Stimulated activated naive B cell treated with anti-CD40 and anti-IgM and Interleukin-4, amounts not matched to agents 10 μg/mL and 1 μg/mL and 100 μg/mL, for 72 hours (primary cell): ENCODE measurements around the gene EXTL1.

Experiments
- ATAC-seq, 2 donors: fragments of 150-1000 bp; cut with Tn5 transposase; replicated peaks; 2 replicates each; pipeline ENCODE4 v1.10.0; 2021; ENCODE audit warnings: moderate library complexity in 1 of 2
- DNase-seq: peaks from one replicate; pipeline ENCODE4 v3.0.0; 2021
- H3K27ac Mint-ChIP-seq: one replicate; pipeline ENCODE4 v1.8.0; 2022; ENCODE audit warnings: mild to moderate bottlenecking, mixed read lengths
- H3K27me3 Mint-ChIP-seq, 2 donors: one replicate each; pipeline ENCODE4 v1.8.0; 2022; ENCODE audit warnings: mixed read lengths in 2 of 2
- H3K36me3 Mint-ChIP-seq, 2 donors: one replicate each; pipeline ENCODE4 v1.8.0; 2022; ENCODE audit warnings: mixed read lengths in 2 of 2, mild to moderate bottlenecking in 1 of 2
- H3K4me1 Mint-ChIP-seq, 2 donors: one replicate each; pipeline ENCODE4 v1.8.0; 2022; ENCODE audit warnings: mixed read lengths in 2 of 2, mild to moderate bottlenecking in 1 of 2
- H3K4me3 Mint-ChIP-seq, 2 donors: one replicate each; pipeline ENCODE4 v1.8.0; 2022; ENCODE audit warnings: mild to moderate bottlenecking in 2 of 2, mixed read lengths in 2 of 2, moderate library complexity in 1 of 2
- H3K9me3 Mint-ChIP-seq, 2 donors: one replicate each; pipeline ENCODE4 v1.8.0; 2022; ENCODE audit warnings: mixed read lengths in 2 of 2, mild to moderate bottlenecking in 1 of 2

EXTL1 gene

DNA sequence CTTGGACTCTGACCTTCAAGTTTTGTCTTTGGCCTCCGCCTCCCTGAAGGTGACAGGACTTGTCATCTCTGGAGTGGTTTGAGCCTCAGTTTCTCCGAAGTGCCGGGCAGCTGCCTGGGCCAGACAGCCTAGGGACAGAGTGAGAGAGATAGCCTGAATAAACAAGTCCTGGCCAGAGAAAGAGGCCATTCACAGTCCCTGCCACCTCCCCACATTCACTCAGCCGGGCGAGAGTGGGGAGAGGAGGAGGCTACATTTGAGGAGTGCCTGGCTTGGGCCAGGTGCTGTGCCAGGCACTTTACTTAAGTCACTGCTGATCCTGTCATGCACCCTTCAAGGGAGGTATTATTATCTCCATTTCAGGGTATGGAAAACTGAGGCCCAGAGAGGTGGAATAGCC, 3.5 kb downstream of the EXTL1 start:
- Mint-ChIP-seq H3K27ac (no peak overlapping the region), H3K9me3 (no peaks in the 10 kb centered on the region), H3K4me1 (peaks cover 4 to 5% of the 10 kb centered on the region in 2 donors), H3K36me3 (no peaks in the 10 kb centered on the region), H3K4me3 (no peak overlapping the region), H3K27me3 (peaks cover 3 to 19% of the 10 kb centered on the region in 2 donors)
- ATAC-seq = no peak
- DNase-seq = no peak

GRCh38 chr1:26025517-26025916, 3.9 kb downstream of the EXTL1 start:
- peaks cover 4 to 5% of the 10 kb centered on the region in 2 donors for H3K4me1 Mint-ChIP-seq
- no peaks in the 10 kb centered on the region for H3K9me3 Mint-ChIP-seq
- ATAC-seq (no peak), DNase-seq (no peak)
- no peaks in the 10 kb centered on the region for H3K36me3 Mint-ChIP-seq
- H3K27ac Mint-ChIP-seq = no peak overlapping the region
- H3K4me3 Mint-ChIP-seq = no peak overlapping the region
- H3K27me3 Mint-ChIP-seq = peaks cover 6 to 24% of the 10 kb centered on the region in 2 donors

DNA sequence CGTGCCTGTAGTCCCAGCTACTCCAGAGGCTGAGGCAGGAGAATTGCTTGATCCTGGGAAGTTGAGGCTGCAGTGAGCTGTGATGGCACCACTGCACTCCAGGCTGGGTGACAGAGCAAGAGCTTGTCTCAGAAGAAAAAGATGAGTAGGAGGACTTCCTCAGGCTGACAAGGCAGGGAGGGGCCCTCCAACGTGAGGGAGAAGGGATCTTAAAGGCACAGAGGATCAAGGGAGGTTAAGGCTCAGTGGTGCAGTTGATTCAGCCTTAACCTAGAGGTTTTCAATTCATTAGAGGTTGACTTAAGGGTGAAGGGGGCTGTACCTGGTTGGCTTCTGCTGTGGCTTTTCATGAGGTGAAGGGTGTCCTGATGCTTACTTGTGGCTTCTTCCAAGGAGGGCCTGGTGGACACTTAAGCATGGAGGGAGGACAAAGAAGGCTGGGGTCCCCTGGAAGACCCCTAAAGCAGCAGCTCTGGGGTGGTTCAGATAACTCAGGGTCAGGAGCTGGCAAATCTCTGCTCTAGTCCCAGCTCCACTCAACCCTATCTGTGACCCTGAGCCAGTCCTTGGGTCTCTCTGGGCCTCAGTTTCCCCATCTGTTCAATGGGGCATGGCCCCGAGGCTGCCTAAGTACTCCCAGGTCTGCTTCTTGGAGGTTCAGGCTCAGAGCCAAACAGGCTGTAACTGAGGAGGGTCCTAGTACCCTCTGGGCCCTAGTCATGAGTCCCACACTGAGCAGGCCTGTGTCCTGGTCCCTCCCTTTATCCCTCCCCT, 6.3 kb downstream of the EXTL1 start:
- H3K9me3 Mint-ChIP-seq = no peaks in the 10 kb centered on the region
- no peak overlapping the region for H3K4me3 Mint-ChIP-seq
- H3K27me3 Mint-ChIP-seq = peaks cover 17 to 35% of the 10 kb centered on the region in 2 donors
- peaks cover 4 to 5% of the 10 kb centered on the region in 2 donors for H3K4me1 Mint-ChIP-seq
- DNase-seq = no peak
- peak; percentile 57 to 75 for ATAC-seq
- H3K36me3 Mint-ChIP-seq = no peaks in the 10 kb centered on the region
- no peak overlapping the region for H3K27ac Mint-ChIP-seq

GRCh38 chr1:26028490-26028980, 7.0 kb downstream of the EXTL1 start:
- no peaks in the 10 kb centered on the region for H3K36me3 Mint-ChIP-seq
- H3K27me3 Mint-ChIP-seq = peaks cover 18 to 35% of the 10 kb centered on the region in 2 donors
- no peak for DNase-seq
- H3K27ac Mint-ChIP-seq = no peak overlapping the region
- H3K4me1 Mint-ChIP-seq = peaks cover 4 to 5% of the 10 kb centered on the region in 2 donors
- no peak overlapping the region for H3K4me3 Mint-ChIP-seq
- ATAC-seq = peak in 1 of 2 donors; percentile 6
- no peaks in the 10 kb centered on the region for H3K9me3 Mint-ChIP-seq

GRCh38 chr1:26029054-26029863, 7.7 kb downstream of the EXTL1 start:
- DNase-seq (no peak), ATAC-seq (no peak)
- Mint-ChIP-seq H3K9me3 (no peaks in the 10 kb centered on the region), H3K36me3 (no peaks in the 10 kb centered on the region), H3K27ac (no peak overlapping the region), H3K4me3 (no peak overlapping the region), H3K4me1 (peaks cover 4 to 5% of the 10 kb centered on the region in 2 donors), H3K27me3 (peaks cover 24 to 43% of the 10 kb centered on the region in 2 donors)

GRCh38 chr1:26029864-26030481, 8.4 kb downstream of the EXTL1 start:
- ATAC-seq (no peak), DNase-seq (no peak)
- Mint-ChIP-seq H3K4me1 (peaks cover 10 to 11% of the 10 kb centered on the region in 2 donors), H3K9me3 (no peaks in the 10 kb centered on the region), H3K36me3 (no peaks in the 10 kb centered on the region), H3K27me3 (peaks cover 27 to 50% of the 10 kb centered on the region in 2 donors), H3K4me3 (no peak overlapping the region), H3K27ac (no peak overlapping the region)

DNA sequence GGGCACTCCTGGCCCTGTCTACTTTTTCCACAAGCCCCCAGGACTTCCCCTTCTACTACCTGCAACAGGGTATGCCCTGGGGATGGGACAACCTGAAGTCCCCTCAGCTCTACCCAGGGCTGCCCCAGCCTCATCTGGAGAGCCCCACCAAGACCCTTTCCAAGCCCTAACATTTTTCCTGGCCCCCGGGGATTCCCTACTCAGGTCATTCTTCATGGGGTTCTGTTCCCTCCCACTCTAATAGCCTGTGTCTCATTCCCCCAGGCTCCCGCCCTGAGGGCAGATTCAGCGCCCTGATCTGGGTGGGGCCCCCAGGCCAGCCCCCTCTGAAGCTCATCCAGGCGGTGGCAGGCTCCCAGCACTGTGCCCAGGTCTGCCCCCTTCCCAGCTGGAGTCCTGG, 9.6 kb downstream of the EXTL1 start:
- DNase-seq (no peak), ATAC-seq (no peak)
- no peak overlapping the region for H3K27ac Mint-ChIP-seq
- no peaks in the 10 kb centered on the region for H3K9me3 Mint-ChIP-seq
- peaks cover 27 to 53% of the 10 kb centered on the region in 2 donors for H3K27me3 Mint-ChIP-seq
- no peak overlapping the region for H3K4me3 Mint-ChIP-seq
- no peaks in the 10 kb centered on the region for H3K36me3 Mint-ChIP-seq
- H3K4me1 Mint-ChIP-seq = peaks cover 19 to 24% of the 10 kb centered on the region in 2 donors

DNA sequence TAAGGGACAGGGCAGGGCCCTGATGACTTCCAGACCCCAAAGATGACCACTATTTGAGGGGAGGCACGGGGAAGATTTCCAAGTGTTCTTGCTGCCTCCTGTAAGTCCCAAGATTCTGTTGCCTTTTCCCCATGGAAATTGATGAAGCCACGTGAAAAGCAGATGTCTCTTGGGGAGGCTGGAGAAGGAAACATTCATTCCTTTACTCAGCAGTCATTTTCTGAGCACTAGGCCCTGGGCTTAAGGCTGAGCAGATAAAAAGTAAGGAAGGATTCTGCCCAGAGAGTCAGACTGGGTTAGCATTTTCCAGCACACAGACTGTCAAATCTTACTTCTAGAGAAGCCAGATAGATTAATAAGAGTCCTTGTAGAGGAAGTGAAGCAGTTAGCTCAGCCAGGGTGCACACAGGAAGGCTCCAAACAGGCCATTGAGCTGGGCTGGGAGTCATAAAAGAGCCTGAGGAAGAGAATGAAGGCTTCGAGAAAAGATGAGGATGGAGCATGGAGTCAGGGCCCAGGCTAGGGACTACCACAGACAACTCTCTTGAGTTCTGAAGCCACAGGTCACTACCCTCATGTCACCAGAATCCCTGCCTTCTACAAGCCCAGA, 10.1 kb downstream of the EXTL1 start:
- no peak overlapping the region for H3K27ac Mint-ChIP-seq
- peaks cover 31 to 58% of the 10 kb centered on the region in 2 donors for H3K27me3 Mint-ChIP-seq
- no peaks in the 10 kb centered on the region for H3K9me3 Mint-ChIP-seq
- peaks cover 22 to 29% of the 10 kb centered on the region in 2 donors for H3K4me1 Mint-ChIP-seq
- no peaks in the 10 kb centered on the region for H3K36me3 Mint-ChIP-seq
- DNase-seq (no peak), ATAC-seq (no peak)
- no peak overlapping the region for H3K4me3 Mint-ChIP-seq

DNA sequence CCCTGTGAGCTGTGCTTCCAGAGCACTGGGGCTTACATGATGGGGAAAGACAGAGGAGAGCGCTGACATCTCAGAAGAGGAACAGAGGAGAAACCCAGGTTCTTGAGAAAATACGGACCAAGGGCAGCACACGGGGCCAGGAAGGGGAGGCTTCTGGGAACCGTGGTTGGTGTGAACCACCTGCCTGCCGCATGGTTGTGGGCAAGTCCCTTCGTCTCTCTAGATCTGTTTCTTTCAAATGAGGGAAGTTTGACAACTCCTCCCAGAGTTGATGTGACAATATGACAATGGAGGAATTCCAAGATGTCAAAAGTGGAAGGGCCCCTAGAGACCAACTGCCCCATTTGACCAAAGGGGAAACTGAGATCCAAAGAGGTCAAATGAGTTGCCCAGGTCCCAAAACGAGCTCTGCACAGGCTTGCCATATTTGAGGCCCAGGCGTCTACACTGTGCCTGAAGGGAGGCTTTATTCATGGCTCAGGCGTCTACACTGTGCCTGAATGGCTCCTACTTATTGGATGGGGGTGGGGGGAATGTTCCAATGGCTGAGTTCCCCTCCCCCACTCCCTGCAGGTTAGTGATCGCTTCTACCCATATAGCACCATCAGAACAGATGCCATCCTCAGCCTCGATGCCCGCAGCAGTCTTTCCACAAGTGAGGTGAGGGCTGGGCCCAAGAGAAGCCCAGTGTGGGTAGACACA, 11.2 kb downstream of the EXTL1 start:
- H3K27me3 Mint-ChIP-seq = peaks cover 31 to 59% of the 10 kb centered on the region in 2 donors
- no peak overlapping the region for H3K4me3 Mint-ChIP-seq
- H3K27ac Mint-ChIP-seq = no peak overlapping the region

GRCh38 chr1:26034504-26035202, 13.1 kb downstream of the EXTL1 start:
- no peaks in the 10 kb centered on the region for H3K36me3 Mint-ChIP-seq
- no peaks in the 10 kb centered on the region for H3K9me3 Mint-ChIP-seq
- peak overlapping the region; percentile 83 to 91 for H3K4me3 Mint-ChIP-seq
- H3K4me1 Mint-ChIP-seq = peaks cover 18 to 24% of the 10 kb centered on the region in 2 donors
- ATAC-seq = no peak
- no peak for DNase-seq
- peak overlapping the region; percentile 37 for H3K27ac Mint-ChIP-seq
- peaks cover 35 to 46% of the 10 kb centered on the region in 2 donors for H3K27me3 Mint-ChIP-seq

More for the DNA sequence above, 11.2 kb downstream of the EXTL1 start:
- Mint-ChIP-seq H3K9me3 (no peaks in the 10 kb centered on the region), H3K4me1 (peaks cover 19 to 26% of the 10 kb centered on the region in 2 donors), H3K36me3 (no peaks in the 10 kb centered on the region)
- ATAC-seq (no peak), DNase-seq (no peak)

- H3K4me1 Mint-ChIP-seq = peaks cover 18 to 24% of the 10 kb centered on the region in 2 donors
- ATAC-seq = peak; percentile 93 to 96
- H3K27me3 Mint-ChIP-seq = peaks cover 33 to 43% of the 10 kb centered on the region in 2 donors
- no peaks in the 10 kb centered on the region for H3K9me3 Mint-ChIP-seq
- peak overlapping the region; percentile 83 to 91 for H3K4me3 Mint-ChIP-seq
- H3K36me3 Mint-ChIP-seq = no peaks in the 10 kb centered on the region
- H3K27ac Mint-ChIP-seq = peak overlapping the region; percentile 85
- peak; percentile 83 for DNase-seq
Measured at GRCh38 chr1:26035203-26035958, 13.8 kb downstream of the EXTL1 start.

DNA sequence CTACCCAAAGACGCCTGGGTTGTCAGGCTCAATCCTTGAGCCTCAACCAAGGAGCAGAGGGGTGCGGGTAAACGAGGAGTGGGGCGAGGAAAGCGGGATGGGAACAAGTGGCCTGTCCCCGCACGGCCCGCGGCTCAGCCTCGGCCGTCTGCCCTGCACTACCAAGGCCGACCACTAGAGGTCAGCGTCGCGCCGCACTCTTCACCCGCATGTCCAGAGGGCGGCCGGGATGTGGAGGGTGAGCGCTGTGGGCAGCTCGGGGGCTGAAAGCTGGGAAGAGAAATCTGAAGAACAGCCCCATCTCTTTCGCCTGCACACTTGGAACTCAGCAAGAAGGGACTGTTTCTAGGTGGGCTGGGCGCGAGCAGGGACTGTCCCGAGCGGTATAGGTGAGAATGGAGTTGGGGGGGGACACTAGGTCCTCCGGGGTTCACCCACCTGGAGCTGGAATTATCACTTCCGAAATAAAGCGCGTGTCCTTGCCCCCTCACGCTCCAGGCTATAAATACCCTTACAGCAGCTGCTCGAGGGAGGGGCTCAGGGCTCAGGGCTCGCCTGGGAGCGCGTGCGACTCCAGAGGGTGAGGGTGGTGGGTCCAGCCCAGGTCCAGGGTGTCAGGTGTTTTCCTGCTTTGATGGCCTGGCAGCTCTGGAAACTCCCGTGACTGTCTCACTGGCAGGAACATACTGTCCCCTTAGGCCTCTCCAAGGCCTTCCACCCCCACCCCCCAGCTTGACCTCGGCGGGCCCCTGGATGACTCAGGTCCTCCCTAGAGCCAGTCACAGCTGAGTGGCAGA, 14.6 kb downstream of the EXTL1 start:
- ATAC-seq = peak; percentile 79 to 80
- Mint-ChIP-seq H3K4me3 (peak overlapping the region; percentile 83 to 91), H3K27ac (peak overlapping the region; percentile 85), H3K4me1 (peaks cover 18 to 24% of the 10 kb centered on the region in 2 donors), H3K27me3 (peaks cover 25 to 38% of the 10 kb centered on the region in 2 donors), H3K36me3 (no peaks in the 10 kb centered on the region), H3K9me3 (no peaks in the 10 kb centered on the region)
- DNase-seq = peak; percentile 62
